Naive thymus-derived CD8-positive, alpha-beta T cell (primary cell): ENCODE measurements around the gene ZNF423. TPM values are rescaled to one million over a fixed set of nuclear protein-coding genes. Genes with fewer than 3 reads are reported as not detected.

Experiments used
- ATAC-seq, 2 donors: fragments of 150-1000 bp; cut with Tn5 transposase in 1 of 2; sonication (Bioruptor Pico), chemical (Tn5 transposase) in 1 of 2; 1 replicate in 1 of 2; 2 replicates in 1 of 2; pipeline ENCODE4 v1.10.0; 2021; ENCODE audit warnings: mild to moderate bottlenecking in 2 of 2, moderate library complexity in 2 of 2
- POLR2A ChIA-PET: fragments of 350-600 bp; sonication (Branson Sonifier 250); formaldehyde crosslinking; loops from one replicate; lab custom pipeline; 2021; ENCODE audit warnings: antibody characterized with exemption; lab: Charles Lee
- DNase-seq, 10 donors: peaks; one replicate each; pipeline versions ENCODE4 v3.0.0 to v3.0.0-alpha.2; 2020 to 2022
- H3K27ac Mint-ChIP-seq, 10 donors: one replicate each; pipeline ENCODE4 v1.8.0; 2020 to 2022; ENCODE audit warnings: mild to moderate bottlenecking in 10 of 10, mixed read lengths in 10 of 10, moderate library complexity in 4 of 10, inconsistent platforms in 1 of 10
- H3K27me3 Mint-ChIP-seq, 5 donors: one replicate each; pipeline ENCODE4 v1.8.0; 2021 to 2022; ENCODE audit warnings: mixed read lengths in 5 of 5
- H3K36me3 Mint-ChIP-seq, 3 donors: one replicate each; pipeline ENCODE4 v1.8.0; 2020 to 2022; ENCODE audit warnings: mixed read lengths in 3 of 3, mild to moderate bottlenecking in 2 of 3, inconsistent platforms in 1 of 3
- H3K4me1 Mint-ChIP-seq, 4 donors: one replicate each; pipeline ENCODE4 v1.8.0; 2021 to 2022; ENCODE audit warnings: mixed read lengths in 4 of 4
- H3K4me3 Mint-ChIP-seq, 10 donors: one replicate each; pipeline ENCODE4 v1.8.0; 2020 to 2022; ENCODE audit warnings: mild to moderate bottlenecking in 10 of 10, mixed read lengths in 10 of 10, moderate library complexity in 6 of 10, inconsistent platforms in 1 of 10
- H3K9me3 Mint-ChIP-seq, 9 donors: one replicate each; pipeline ENCODE4 v1.8.0; 2020 to 2022; ENCODE audit warnings: mixed read lengths in 9 of 9, mild to moderate bottlenecking in 3 of 9, inconsistent platforms in 1 of 9, moderate library complexity in 1 of 9
- polyA plus RNA-seq, 3 donors: library from polyadenylated mRNA; unstranded; fragments of 300-500 nt; fragmentation: Illumina TruSeq; gene quantifications; one replicate each; pipeline ENCODE4 v1.2.3, GENCODE V29; 2021
- total RNA-seq, 8 experiments: library from RNA in 2 of 8; stranded (reverse) in 2 of 8; gene quantifications; one replicate each; pipeline ENCODE4 v1.2.3 and lab custom pipeline; 2021 to 2026

ZNF423 gene
- total and polyA plus RNA-seq, 5 experiments from 2014 or later, result not detected

- POLR2A ChIA-PET, result no interaction called here
- Mint-ChIP-seq H3K4me1 (no peaks in the 10 kb centered on the region), H3K36me3 (no peaks in the 10 kb centered on the region), H3K9me3 (no peaks in the 10 kb centered on the region), H3K4me3 (no peak overlapping the region), H3K27ac (peak overlapping the region in 1 of 10 donors; percentile 15), H3K27me3 (no peaks in the 10 kb centered on the region)
- ATAC-seq (no peak), DNase-seq (no peak)
These were observed 317.9 kb downstream of the ZNF423 start for GRCh38 chr16:49537924-49538459.

- no peak for DNase-seq
- no peaks in the 10 kb centered on the region for H3K9me3 Mint-ChIP-seq
These were observed 320.9 kb downstream of the ZNF423 start for GRCh38 chr16:49534901-49535610.

GRCh38 chr16:49533422-49533821 is 322.5 kb downstream of the ZNF423 start:
- Mint-ChIP-seq H3K27ac (no peak overlapping the region), H3K36me3 (no peaks in the 10 kb centered on the region), H3K9me3 (no peaks in the 10 kb centered on the region), H3K27me3 (no peaks in the 10 kb centered on the region), H3K4me1 (peaks cover under 1 to 3% (median 2%) of the 10 kb centered on the region in 4 donors), H3K4me3 (no peak overlapping the region)
- POLR2A ChIA-PET, result no interaction called here
- no peak for DNase-seq
- ATAC-seq, result no peak

More at GRCh38 chr16:49534901-49535610, 320.9 kb downstream of the ZNF423 start:
- ATAC-seq, result no peak
- H3K4me1 Mint-ChIP-seq, result no peaks in the 10 kb centered on the region
- H3K4me3 Mint-ChIP-seq, result no peak overlapping the region
- H3K36me3 Mint-ChIP-seq, result no peaks in the 10 kb centered on the region
- no peaks in the 10 kb centered on the region for H3K27me3 Mint-ChIP-seq
- H3K27ac Mint-ChIP-seq, result no peak overlapping the region
- POLR2A ChIA-PET, result no interaction called here

GRCh38 chr16:49532873-49533272 is 323.0 kb downstream of the ZNF423 start:
- DNase-seq (no peak), ATAC-seq (no peak)
- H3K27ac Mint-ChIP-seq, result peak overlapping the region in 1 of 10 donors; percentile 51
- H3K27me3 Mint-ChIP-seq, result no peaks in the 10 kb centered on the region
- H3K4me1 Mint-ChIP-seq, result peaks cover 6 to 8% (median 7%) of the 10 kb centered on the region in 4 donors
- POLR2A ChIA-PET, result no interaction called here
- H3K36me3 Mint-ChIP-seq, result no peaks in the 10 kb centered on the region
- no peak overlapping the region for H3K4me3 Mint-ChIP-seq
- H3K9me3 Mint-ChIP-seq, result no peaks in the 10 kb centered on the region

GRCh38 chr16:49531931-49532840 is 323.7 kb downstream of the ZNF423 start:
- no peak for ATAC-seq
- POLR2A ChIA-PET, result no interaction called here
- Mint-ChIP-seq H3K9me3 (no peaks in the 10 kb centered on the region), H3K27ac (no peak overlapping the region), H3K27me3 (no peaks in the 10 kb centered on the region), H3K36me3 (no peaks in the 10 kb centered on the region), H3K4me1 (peaks cover 7 to 13% (median 9%) of the 10 kb centered on the region in 4 donors), H3K4me3 (no peak overlapping the region)
- DNase-seq, result no peak

- Mint-ChIP-seq H3K4me1 (peaks cover 7 to 13% (median 9%) of the 10 kb centered on the region in 4 donors), H3K27me3 (no peaks in the 10 kb centered on the region), H3K9me3 (no peaks in the 10 kb centered on the region), H3K27ac (peak overlapping the region in 1 of 10 donors; percentile 10), H3K36me3 (no peaks in the 10 kb centered on the region), H3K4me3 (no peak overlapping the region)
- no peak for ATAC-seq
- DNase-seq, result no peak
- POLR2A ChIA-PET, result no interaction called here
These were observed 324.5 kb downstream of the ZNF423 start for GRCh38 chr16:49531425-49531824.

- Mint-ChIP-seq H3K4me3 (no peak overlapping the region), H3K36me3 (no peaks in the 10 kb centered on the region), H3K27me3 (no peaks in the 10 kb centered on the region), H3K27ac (peak overlapping the region in 3 of 10 donors; percentile 7 to 65 (median 27)), H3K9me3 (no peaks in the 10 kb centered on the region), H3K4me1 (peaks cover 7 to 13% (median 11%) of the 10 kb centered on the region in 4 donors)
- no peak for ATAC-seq
- DNase-seq, result no peak
- POLR2A ChIA-PET, result no interaction called here
These were observed 325.4 kb downstream of the ZNF423 start for GRCh38 chr16:49530427-49530970.

GRCh38 chr16:49529411-49530045 is 326.4 kb downstream of the ZNF423 start:
- peak overlapping the region in 5 of 10 donors; percentile 36 to 95 (median 71) for H3K27ac Mint-ChIP-seq
- ATAC-seq (no peak), DNase-seq (no peak)
- H3K36me3 Mint-ChIP-seq, result no peaks in the 10 kb centered on the region
- H3K9me3 Mint-ChIP-seq, result no peaks in the 10 kb centered on the region
- POLR2A ChIA-PET, result no interaction called here
- peaks cover 7 to 13% (median 11%) of the 10 kb centered on the region in 4 donors for H3K4me1 Mint-ChIP-seq
- H3K27me3 Mint-ChIP-seq, result no peaks in the 10 kb centered on the region
- peak overlapping the region in 6 of 10 donors; percentile 25 to 86 (median 63) for H3K4me3 Mint-ChIP-seq

GRCh38 chr16:49528866-49529288 is 327.0 kb downstream of the ZNF423 start:
- POLR2A ChIA-PET, result no interaction called here
- ATAC-seq, result no peak
- Mint-ChIP-seq H3K9me3 (no peaks in the 10 kb centered on the region), H3K36me3 (no peaks in the 10 kb centered on the region), H3K27ac (peak overlapping the region; percentile 87 to 96 (median 93)), H3K4me1 (peaks cover 7 to 13% (median 11%) of the 10 kb centered on the region in 4 donors), H3K4me3 (peak overlapping the region; percentile 85 to 95 (median 90)), H3K27me3 (no peaks in the 10 kb centered on the region)
- no peak for DNase-seq

GRCh38 chr16:49528060-49528865 is 327.6 kb downstream of the ZNF423 start:
- no peaks in the 10 kb centered on the region for H3K36me3 Mint-ChIP-seq
- peak; percentile 58 to 83 for ATAC-seq
- H3K27ac Mint-ChIP-seq, result peak overlapping the region; percentile 87 to 96 (median 93)
- no peaks in the 10 kb centered on the region for H3K9me3 Mint-ChIP-seq
- no peaks in the 10 kb centered on the region for H3K27me3 Mint-ChIP-seq
- H3K4me1 Mint-ChIP-seq, result peaks cover 7 to 19% (median 11%) of the 10 kb centered on the region in 4 donors
- DNase-seq, result peak in 4 of 10 donors; percentile 11 to 39 (median 26)
- peak overlapping the region; percentile 85 to 95 (median 90) for H3K4me3 Mint-ChIP-seq
- POLR2A ChIA-PET, result no interaction called here

- H3K9me3 Mint-ChIP-seq, result no peaks in the 10 kb centered on the region
- POLR2A ChIA-PET, result no interaction called here
- H3K27ac Mint-ChIP-seq, result peak overlapping the region; percentile 87 to 96 (median 93)
- H3K4me3 Mint-ChIP-seq, result peak overlapping the region; percentile 85 to 95 (median 90)
- DNase-seq (no peak), ATAC-seq (no peak)
- no peaks in the 10 kb centered on the region for H3K27me3 Mint-ChIP-seq
- no peaks in the 10 kb centered on the region for H3K36me3 Mint-ChIP-seq
- H3K4me1 Mint-ChIP-seq, result peaks cover 7 to 22% (median 11%) of the 10 kb centered on the region in 4 donors
These were observed 328.3 kb downstream of the ZNF423 start for GRCh38 chr16:49527611-49528010.
